H9 (cell line): Measurements from ENCODE around the gene EEF1A2. TPM values are rescaled to one million over a fixed set of nuclear protein-coding genes. Genes with fewer than 3 reads are reported as not detected.

Source experiments
- DNase-seq: peaks from one replicate; pipeline ENCODE4 v3.0.0-alpha.2; 2017
- H2AFZ ChIP-seq: one replicate; pipeline ENCODE4 v1.6.1; 2013; ENCODE audit warnings: mild to moderate bottlenecking, low read length, control low read depth, moderate library complexity
- H2AK5ac ChIP-seq: 2 replicates; pipeline ENCODE4 v1.6.1; 2013; ENCODE audit warnings: low read length, control low read depth, mixed read lengths; ENCODE audit not compliant: insufficient read length
- H2BK120ac ChIP-seq: one replicate; pipeline ENCODE4 v1.6.1; 2013; ENCODE audit warnings: low read depth, mild to moderate bottlenecking, low read length, control low read depth, inconsistent platforms; ENCODE audit not compliant: poor library complexity, severe bottlenecking
- H2BK12ac ChIP-seq: 2 replicates; pipeline ENCODE4 v1.6.1; 2013; ENCODE audit warnings: low read length, control low read depth, mixed read lengths, low read depth; ENCODE audit not compliant: insufficient read length
- H2BK15ac ChIP-seq: 2 replicates; pipeline ENCODE4 v1.6.1; 2013; ENCODE audit warnings: low read depth, low read length, control low read depth
- H2BK20ac ChIP-seq: one replicate; pipeline ENCODE4 v1.6.1; 2013; ENCODE audit warnings: low read depth, mild to moderate bottlenecking, low read length, control low read depth, inconsistent platforms; ENCODE audit not compliant: poor library complexity, severe bottlenecking
- H2BK5ac ChIP-seq: 2 replicates; pipeline ENCODE4 v1.6.1; 2013; ENCODE audit warnings: low read length, control low read depth, mixed read lengths; ENCODE audit not compliant: insufficient read length
- H3K14ac ChIP-seq: 2 replicates; pipeline ENCODE4 v1.6.1; 2013; ENCODE audit warnings: low read length, control low read depth; ENCODE audit not compliant: insufficient read depth
- H3K18ac ChIP-seq: 2 replicates; pipeline ENCODE4 v1.6.1; 2013; ENCODE audit warnings: low read depth, mild to moderate bottlenecking, mixed read lengths, low read length, control low read depth; ENCODE audit not compliant: insufficient read length
- H3K23ac ChIP-seq: 2 replicates; pipeline ENCODE4 v1.6.1; 2013; ENCODE audit warnings: low read length, control low read depth, mixed read lengths, low read depth; ENCODE audit not compliant: insufficient read length
- H3K23me2 ChIP-seq: 2 replicates; pipeline ENCODE4 v1.6.1; 2013; ENCODE audit warnings: low read depth, mild to moderate bottlenecking, mixed read lengths, low read length, control low read depth; ENCODE audit not compliant: insufficient read length, poor library complexity, severe bottlenecking
- H3K27ac ChIP-seq: 2 replicates; pipeline ENCODE4 v1.5.1; 2013; ENCODE audit warnings: low read length, control low read depth, mixed read lengths, low read depth; ENCODE audit not compliant: insufficient read length
- H3K27me3 ChIP-seq: 2 replicates; pipeline ENCODE4 v1.6.1; 2013; ENCODE audit warnings: low read length, control low read depth, inconsistent platforms; ENCODE audit not compliant: insufficient read depth
- H3K4ac ChIP-seq: 2 replicates; pipeline ENCODE4 v1.6.1; 2013; ENCODE audit warnings: low read depth, mild to moderate bottlenecking, control low read depth, inconsistent platforms, low read length, moderate library complexity
- H3K4me1 ChIP-seq: 2 replicates; pipeline ENCODE4 v1.6.1; 2013; ENCODE audit warnings: low read length, control low read depth, inconsistent platforms; ENCODE audit not compliant: insufficient read depth
- H3K4me2 ChIP-seq: 2 replicates; pipeline ENCODE4 v1.6.1; 2013; ENCODE audit warnings: low read length, control low read depth, mixed read lengths; ENCODE audit not compliant: insufficient read length, insufficient read depth
- H3K56ac ChIP-seq: 2 replicates; pipeline ENCODE4 v1.6.1; 2013; ENCODE audit warnings: low read depth, mild to moderate bottlenecking, mixed read lengths, low read length, control low read depth; ENCODE audit not compliant: insufficient read length
- H3K79me1 ChIP-seq: 2 replicates; pipeline ENCODE4 v1.6.1; 2013; ENCODE audit warnings: low read depth, mild to moderate bottlenecking, moderate library complexity, low read length, control low read depth, inconsistent platforms; ENCODE audit not compliant: insufficient read depth, poor library complexity, severe bottlenecking
- H3K79me2 ChIP-seq: 2 replicates; pipeline ENCODE4 v1.6.1; 2013; ENCODE audit warnings: low read length, control low read depth, inconsistent platforms; ENCODE audit not compliant: insufficient read depth
- H3K9ac ChIP-seq: 2 replicates; pipeline ENCODE4 v1.6.1; 2013; ENCODE audit warnings: low read length, control low read depth, mixed read lengths; ENCODE audit not compliant: insufficient read length; ENCODE audit errors: extremely low read depth
- H3K9me3 ChIP-seq: one replicate; pipeline ENCODE4 v1.6.1; 2013; ENCODE audit warnings: low read depth, low read length, inconsistent platforms; ENCODE audit not compliant: control insufficient read depth
- H3T11ph ChIP-seq: one replicate; pipeline ENCODE4 v1.6.1; 2013; ENCODE audit warnings: mild to moderate bottlenecking, low read length, control low read depth, inconsistent platforms
- H4K20me1 ChIP-seq: one replicate; pipeline ENCODE4 v1.6.1; 2013; ENCODE audit not compliant: control insufficient read depth, insufficient read length, insufficient read depth
- H4K5ac ChIP-seq: 2 replicates; pipeline ENCODE4 v1.6.1; 2013; ENCODE audit warnings: low read depth, mild to moderate bottlenecking, mixed read lengths, low read length, control low read depth; ENCODE audit not compliant: insufficient read length
- H4K8ac ChIP-seq: replicated peaks from 2 replicates; pipeline ENCODE4 v1.6.1; 2013; ENCODE audit warnings: low read length, control low read depth, mixed read lengths, low read depth; ENCODE audit not compliant: insufficient read length
- H4K91ac ChIP-seq: 2 replicates; pipeline ENCODE4 v1.6.1; 2013; ENCODE audit warnings: low read depth, mild to moderate bottlenecking, moderate library complexity, mixed read lengths, low read length, control low read depth; ENCODE audit not compliant: insufficient read length
- H3K27ac Mint-ChIP-seq, 3 experiments: 2 replicates in 2 of 3; 3 replicates in 1 of 3; pipeline ENCODE4 v1.8.0; 2020 to 2021; ENCODE audit warnings: mixed read lengths in 3 of 3, mild to moderate bottlenecking in 1 of 3, moderate library complexity in 1 of 3
- H3K27me3 Mint-ChIP-seq: 2 replicates; pipeline ENCODE4 v1.8.0; 2021; ENCODE audit warnings: low read depth, mild to moderate bottlenecking, moderate library complexity, mixed read lengths
- H3K36me3 Mint-ChIP-seq, 3 experiments: 2 replicates in 2 of 3; 3 replicates in 1 of 3; pipeline ENCODE4 v1.8.0; 2020 to 2021; ENCODE audit warnings: low read depth in 3 of 3, mixed read lengths in 3 of 3; ENCODE audit not compliant: insufficient read depth in 1 of 3
- H3K4me1 Mint-ChIP-seq, 2 experiments: 2 replicates each; pipeline ENCODE4 v1.8.0; 2020; ENCODE audit warnings: mixed read lengths in 2 of 2
- H3K4me3 Mint-ChIP-seq, 2 experiments: 2 replicates in 1 of 2; 3 replicates in 1 of 2; pipeline ENCODE4 v1.8.0; 2020 to 2021; ENCODE audit warnings: mild to moderate bottlenecking in 2 of 2, mixed read lengths in 2 of 2, moderate library complexity in 1 of 2
- H3K9me3 Mint-ChIP-seq, 2 experiments: 2 replicates in 1 of 2; 3 replicates in 1 of 2; pipeline ENCODE4 v1.8.0; 2020; ENCODE audit warnings: mild to moderate bottlenecking in 2 of 2, mixed read lengths in 2 of 2, moderate library complexity in 1 of 2
- WGBS: extraction: QIAGEN DNeasy Blood & Tissue Kit; methylation state at CpG from one replicate; pipeline ENCODE4 v1.1.7; 2013; ENCODE audit warnings: missing lambda C conversion rate, low lambda C conversion rate, mixed read lengths; ENCODE audit not compliant: insufficient read length; ENCODE audit errors: extremely low coverage; 5-methylcytosine and 5-hydroxymethylcytosine counted together
- total RNA-seq: library from RNA; stranded (reverse); gene quantifications from 2 replicates; pipeline ENCODE4 v1.2.1, GENCODE V29; 2021
- TF ChIP-seq, protein P1 (sequence below): fragments of 200-600 bp; sonication (generic); conservative IDR thresholded peaks from 3 replicates; pipeline ENCODE4 v1.8.0; 2021; ENCODE audit warnings: antibody characterized with exemption, mild to moderate bottlenecking

The EEF1A2 gene
- total RNA-seq, 1 experiment from 2014 or later, result 27.4 TPM

DNA sequence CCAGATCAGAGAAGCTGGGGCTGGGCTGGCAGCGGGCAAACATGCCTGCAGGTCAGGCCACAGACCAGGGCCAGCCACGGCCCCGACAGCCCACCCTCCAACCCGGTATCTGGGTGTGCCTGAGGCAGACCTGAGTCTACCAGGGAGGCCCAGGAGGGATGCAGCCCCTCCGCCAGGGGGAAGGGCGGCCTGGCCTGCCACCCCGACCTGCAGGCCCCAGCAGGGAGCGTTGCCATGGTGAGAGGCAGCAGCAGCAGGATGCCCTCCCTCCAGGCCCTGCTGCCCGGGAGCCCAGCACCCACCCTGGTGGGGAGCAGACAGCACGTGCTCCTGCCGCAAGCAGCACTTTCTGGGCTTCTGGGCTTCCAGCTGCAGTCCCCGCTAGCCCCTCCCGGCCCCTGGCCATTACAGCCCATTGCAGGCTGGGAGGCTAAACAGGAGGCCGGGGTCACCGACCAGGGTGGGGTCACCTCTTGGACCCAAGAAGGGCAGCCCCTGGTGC is 3.8 kb upstream of the EEF1A2 start:
- peaks cover 2% of the 10 kb centered on the region; the same call in 1 of the 2 replicates for H3K27me3 ChIP-seq
- H2AK5ac ChIP-seq, result no peak overlapping the region
- peak; percentile 28 for DNase-seq

More for the DNA sequence above, 3.8 kb upstream of the EEF1A2 start:
- no peak overlapping the region for H3K4me3 Mint-ChIP-seq
- H3K27ac ChIP-seq, result no peak overlapping the region
- no peaks in the 10 kb centered on the region for H3K4me1 Mint-ChIP-seq
- no CpG with 5 or more reads among the region's 15 CpGs for WGBS
- no peak overlapping the region for H2AFZ ChIP-seq
- peaks cover 61% of the 10 kb centered on the region for H3K27me3 Mint-ChIP-seq
- no peak overlapping the region for H2BK5ac ChIP-seq
- H3K9ac ChIP-seq, result no peak overlapping the region
- H3K4me2 ChIP-seq, result no peak overlapping the region
- H4K91ac ChIP-seq, result no peak overlapping the region
- H4K20me1 ChIP-seq, result peaks cover 2% of the 10 kb centered on the region
- H3K4ac ChIP-seq, result no peak overlapping the region
- no peak overlapping the region for H3K56ac ChIP-seq
- no peaks in the 10 kb centered on the region for H3K4me1 ChIP-seq
- no peak overlapping the region for H2BK120ac ChIP-seq
- no peak overlapping the region for H4K5ac ChIP-seq
- H2BK15ac ChIP-seq, result no peak overlapping the region
- TF ChIP-seq, protein P1, sequence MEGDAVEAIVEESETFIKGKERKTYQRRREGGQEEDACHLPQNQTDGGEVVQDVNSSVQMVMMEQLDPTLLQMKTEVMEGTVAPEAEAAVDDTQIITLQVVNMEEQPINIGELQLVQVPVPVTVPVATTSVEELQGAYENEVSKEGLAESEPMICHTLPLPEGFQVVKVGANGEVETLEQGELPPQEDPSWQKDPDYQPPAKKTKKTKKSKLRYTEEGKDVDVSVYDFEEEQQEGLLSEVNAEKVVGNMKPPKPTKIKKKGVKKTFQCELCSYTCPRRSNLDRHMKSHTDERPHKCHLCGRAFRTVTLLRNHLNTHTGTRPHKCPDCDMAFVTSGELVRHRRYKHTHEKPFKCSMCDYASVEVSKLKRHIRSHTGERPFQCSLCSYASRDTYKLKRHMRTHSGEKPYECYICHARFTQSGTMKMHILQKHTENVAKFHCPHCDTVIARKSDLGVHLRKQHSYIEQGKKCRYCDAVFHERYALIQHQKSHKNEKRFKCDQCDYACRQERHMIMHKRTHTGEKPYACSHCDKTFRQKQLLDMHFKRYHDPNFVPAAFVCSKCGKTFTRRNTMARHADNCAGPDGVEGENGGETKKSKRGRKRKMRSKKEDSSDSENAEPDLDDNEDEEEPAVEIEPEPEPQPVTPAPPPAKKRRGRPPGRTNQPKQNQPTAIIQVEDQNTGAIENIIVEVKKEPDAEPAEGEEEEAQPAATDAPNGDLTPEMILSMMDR, result no peak
- H3K79me1 ChIP-seq, result no peaks in the 10 kb centered on the region
- no peak overlapping the region for H2BK12ac ChIP-seq
- no peak overlapping the region for H3K27ac Mint-ChIP-seq
- H3K9me3 Mint-ChIP-seq, result peaks cover under 1 to 14% of the 10 kb centered on the region in 2 experiments; a peak in 3 of 5 replicates
- no peak overlapping the region for H2BK20ac ChIP-seq
- H3K18ac ChIP-seq, result no peak overlapping the region
- no peak overlapping the region for H3K23ac ChIP-seq
- H3K14ac ChIP-seq, result no peak overlapping the region
- no peaks in the 10 kb centered on the region for H3K79me2 ChIP-seq
- no peak overlapping the region for H4K8ac ChIP-seq
- H3K9me3 ChIP-seq, result no peaks in the 10 kb centered on the region
- peaks cover 0 to 12% (median 0%) of the 10 kb centered on the region in 3 experiments; a peak in 2 of 7 replicates for H3K36me3 Mint-ChIP-seq
- H3K23me2 ChIP-seq, result peaks cover 5% of the 10 kb centered on the region
- no peak overlapping the region for H3T11ph ChIP-seq
